Stomach smooth muscle (tissue), 2 donors: ENCODE data around the gene PRICKLE2.

Source experiments
- H3K27ac ChIP-seq: one replicate; pipeline ENCODE4 v1.7.0; 2013; ENCODE audit warnings: mild to moderate bottlenecking, low read length, inconsistent platforms
- H3K27me3 ChIP-seq, 2 donors: one replicate each; pipeline ENCODE4 v1.7.0; 2013; ENCODE audit warnings: low read length in 2 of 2; ENCODE audit not compliant: insufficient read depth in 2 of 2, control insufficient read depth in 1 of 2
- H3K36me3 ChIP-seq, 2 donors: one replicate each; pipeline ENCODE4 v1.7.0; 2013; ENCODE audit warnings: low read length in 2 of 2; ENCODE audit not compliant: control insufficient read depth in 2 of 2, insufficient read depth in 2 of 2
- H3K4me1 ChIP-seq: one replicate; pipeline ENCODE4 v1.7.0; 2013; ENCODE audit warnings: low read length; ENCODE audit not compliant: control insufficient read depth, insufficient read depth
- H3K4me3 ChIP-seq, 2 donors: one replicate each; pipeline ENCODE4 v1.7.0; 2013; ENCODE audit warnings: low read length in 2 of 2
- H3K9ac ChIP-seq, 2 donors: one replicate each; pipeline ENCODE4 v1.7.0; 2013; ENCODE audit warnings: low read length in 2 of 2, mild to moderate bottlenecking in 1 of 2
- H3K9me3 ChIP-seq, 2 donors: one replicate each; pipeline ENCODE4 v1.7.0; 2013; ENCODE audit warnings: low read length in 2 of 2; ENCODE audit not compliant: control insufficient read depth in 2 of 2
- donor health status: healthy.
- donor health status: Pancreatic carcinoma.

The PRICKLE2 gene

GRCh38 chr3:64173563-64173962 lies 51.7 kb downstream of the PRICKLE2 start:
- H3K36me3 ChIP-seq: no peaks in the 10 kb centered on the region
- H3K9me3 ChIP-seq: no peaks in the 10 kb centered on the region
- no peaks in the 10 kb centered on the region for H3K27me3 ChIP-seq
- no peak overlapping the region for H3K9ac ChIP-seq
- no peak overlapping the region for H3K4me3 ChIP-seq
- no peak overlapping the region for H3K27ac ChIP-seq
- peaks cover 2% of the 10 kb centered on the region for H3K4me1 ChIP-seq

DNA sequence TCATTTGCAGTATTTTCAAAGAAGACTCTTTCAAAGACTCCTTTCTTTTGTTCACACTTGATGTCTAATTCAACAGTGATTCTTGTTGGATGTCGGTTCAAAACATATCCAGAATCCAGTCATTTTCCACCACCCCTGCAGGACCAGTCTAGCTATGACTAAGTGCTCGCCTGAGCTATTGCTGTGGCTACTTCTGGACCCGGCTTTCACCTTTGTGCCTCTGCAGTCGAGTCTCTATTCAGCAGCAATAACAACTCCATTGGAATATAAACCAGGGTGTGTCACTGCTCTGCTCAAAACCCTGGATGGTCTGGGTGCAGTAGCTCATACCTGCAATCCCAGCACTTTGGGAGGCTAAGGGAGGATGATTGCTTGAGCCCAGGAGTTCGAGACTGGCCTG lies 55.0 kb downstream of the PRICKLE2 start:
- H3K27ac ChIP-seq: no peak overlapping the region
- H3K27me3 ChIP-seq: no peaks in the 10 kb centered on the region
- H3K36me3 ChIP-seq: peaks cover 2 to 3% of the 10 kb centered on the region in 2 donors
- peaks cover 15% of the 10 kb centered on the region for H3K4me1 ChIP-seq
- H3K4me3 ChIP-seq: no peak overlapping the region
- no peaks in the 10 kb centered on the region for H3K9me3 ChIP-seq
- H3K9ac ChIP-seq: no peak overlapping the region

GRCh38 chr3:64167868-64168267 lies 57.4 kb downstream of the PRICKLE2 start:
- H3K9ac ChIP-seq: no peak overlapping the region
- peaks cover 20% of the 10 kb centered on the region for H3K4me1 ChIP-seq
- H3K4me3 ChIP-seq: no peak overlapping the region
- H3K36me3 ChIP-seq: peaks cover 4% of the 10 kb centered on the region in 2 donors
- no peak overlapping the region for H3K27ac ChIP-seq
- H3K27me3 ChIP-seq: no peaks in the 10 kb centered on the region
- H3K9me3 ChIP-seq: no peaks in the 10 kb centered on the region

DNA sequence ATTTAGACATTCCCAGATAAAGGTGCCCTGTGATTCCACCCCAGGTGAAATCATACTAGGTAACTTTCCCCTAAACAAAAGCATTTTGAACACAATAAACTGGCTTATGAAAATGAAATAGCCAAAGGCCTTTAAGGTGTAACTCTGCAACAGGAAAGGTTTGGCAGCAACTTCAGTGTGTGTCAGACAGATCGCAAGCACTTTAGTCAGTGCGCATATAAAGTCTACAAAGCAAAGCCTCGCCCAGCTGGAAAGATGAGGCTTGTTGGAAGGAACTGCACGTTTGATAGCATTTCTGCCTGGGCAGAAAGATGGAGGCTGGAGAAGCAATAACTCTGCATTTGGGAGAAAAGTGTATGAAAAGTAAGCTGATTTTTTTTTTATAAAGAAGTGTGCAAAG lies 57.9 kb downstream of the PRICKLE2 start:
- Histone ChIP-seq H3K9me3 (no peaks in the 10 kb centered on the region), H3K27me3 (no peaks in the 10 kb centered on the region), H3K4me1 (peaks cover 20% of the 10 kb centered on the region), H3K27ac (no peak overlapping the region), H3K4me3 (no peak overlapping the region), H3K9ac (no peak overlapping the region), H3K36me3 (peaks cover 4 to 5% of the 10 kb centered on the region in 2 donors)

DNA sequence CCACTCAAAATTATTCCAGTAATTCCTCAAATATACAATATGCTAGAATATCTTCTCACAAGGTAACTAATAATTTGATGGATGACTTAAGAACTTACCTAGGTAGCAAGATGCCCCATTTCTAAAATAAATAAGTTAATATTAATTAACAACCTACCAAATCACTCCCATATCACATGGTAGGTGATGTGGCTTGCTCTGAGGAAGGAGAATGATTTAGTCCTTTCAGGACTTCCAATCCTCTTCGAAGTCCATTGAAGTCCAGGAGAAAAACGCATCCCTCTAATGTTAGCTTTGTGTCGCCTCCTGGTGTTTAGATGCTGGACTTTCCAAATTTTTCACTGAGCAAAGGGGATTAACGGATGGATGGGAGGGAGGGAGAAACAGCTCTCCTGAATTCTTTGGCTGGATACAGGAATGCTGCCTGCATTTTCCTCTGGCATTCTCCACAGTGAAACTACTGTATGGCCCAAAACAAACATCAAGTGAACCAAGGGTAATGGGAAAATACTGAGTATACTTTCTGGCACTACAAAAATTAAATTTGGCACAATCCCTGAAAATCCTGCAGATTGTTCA lies 58.6 kb downstream of the PRICKLE2 start:
- Histone ChIP-seq H3K27me3 (no peaks in the 10 kb centered on the region), H3K36me3 (peaks cover 4 to 5% of the 10 kb centered on the region in 2 donors), H3K27ac (no peak overlapping the region), H3K4me3 (no peak overlapping the region), H3K9me3 (no peaks in the 10 kb centered on the region), H3K9ac (no peak overlapping the region), H3K4me1 (peaks cover 20% of the 10 kb centered on the region)

DNA sequence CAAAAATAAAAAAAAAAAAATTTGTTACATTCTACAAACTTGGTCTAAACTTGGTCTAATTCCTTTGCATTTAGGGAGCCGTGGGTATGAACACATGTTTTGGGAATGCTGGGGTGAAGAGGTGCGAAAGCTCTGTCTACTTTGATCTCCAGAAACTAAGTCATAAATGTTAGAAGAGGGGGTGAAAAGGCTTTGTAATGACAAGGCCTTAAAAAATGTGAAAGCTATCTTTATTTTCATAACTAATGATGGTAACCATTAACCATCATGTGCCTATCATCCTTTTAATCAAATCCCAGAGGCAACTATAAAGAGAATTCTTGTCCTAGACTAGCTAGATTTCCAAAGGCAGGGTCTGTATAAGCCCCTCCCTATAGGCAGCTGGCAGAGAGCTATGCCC lies 60.9 kb downstream of the PRICKLE2 start:
- no peak overlapping the region for H3K4me3 ChIP-seq
- no peak overlapping the region for H3K9ac ChIP-seq
- H3K4me1 ChIP-seq: peaks cover 32% of the 10 kb centered on the region
- no peaks in the 10 kb centered on the region for H3K27me3 ChIP-seq
- no peaks in the 10 kb centered on the region for H3K9me3 ChIP-seq
- H3K36me3 ChIP-seq: peaks cover 15 to 16% of the 10 kb centered on the region in 2 donors
- no peak overlapping the region for H3K27ac ChIP-seq

DNA sequence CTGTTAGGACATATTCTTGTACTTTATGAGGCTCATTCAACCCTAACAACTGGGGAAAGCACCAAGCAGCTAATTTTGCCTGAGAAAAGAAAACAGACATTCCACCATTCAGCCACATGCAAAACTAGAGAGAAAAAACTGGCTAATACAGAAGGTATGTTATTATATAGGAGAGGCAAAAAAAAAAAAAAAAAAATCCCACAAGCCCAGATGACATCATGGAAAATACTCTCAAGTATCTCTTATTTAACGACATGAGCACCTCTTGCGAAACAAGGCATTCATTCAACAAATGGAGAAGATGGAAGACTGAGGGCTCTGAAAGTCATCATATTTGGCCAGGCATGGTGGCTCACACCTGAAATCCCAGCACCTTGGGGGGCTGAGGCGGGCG lies 61.5 kb downstream of the PRICKLE2 start:
- Histone ChIP-seq H3K27me3 (no peaks in the 10 kb centered on the region), H3K9me3 (no peaks in the 10 kb centered on the region), H3K27ac (no peak overlapping the region), H3K36me3 (peaks cover 20 to 21% of the 10 kb centered on the region in 2 donors), H3K9ac (no peak overlapping the region), H3K4me3 (no peak overlapping the region), H3K4me1 (peaks cover 36% of the 10 kb centered on the region)

DNA sequence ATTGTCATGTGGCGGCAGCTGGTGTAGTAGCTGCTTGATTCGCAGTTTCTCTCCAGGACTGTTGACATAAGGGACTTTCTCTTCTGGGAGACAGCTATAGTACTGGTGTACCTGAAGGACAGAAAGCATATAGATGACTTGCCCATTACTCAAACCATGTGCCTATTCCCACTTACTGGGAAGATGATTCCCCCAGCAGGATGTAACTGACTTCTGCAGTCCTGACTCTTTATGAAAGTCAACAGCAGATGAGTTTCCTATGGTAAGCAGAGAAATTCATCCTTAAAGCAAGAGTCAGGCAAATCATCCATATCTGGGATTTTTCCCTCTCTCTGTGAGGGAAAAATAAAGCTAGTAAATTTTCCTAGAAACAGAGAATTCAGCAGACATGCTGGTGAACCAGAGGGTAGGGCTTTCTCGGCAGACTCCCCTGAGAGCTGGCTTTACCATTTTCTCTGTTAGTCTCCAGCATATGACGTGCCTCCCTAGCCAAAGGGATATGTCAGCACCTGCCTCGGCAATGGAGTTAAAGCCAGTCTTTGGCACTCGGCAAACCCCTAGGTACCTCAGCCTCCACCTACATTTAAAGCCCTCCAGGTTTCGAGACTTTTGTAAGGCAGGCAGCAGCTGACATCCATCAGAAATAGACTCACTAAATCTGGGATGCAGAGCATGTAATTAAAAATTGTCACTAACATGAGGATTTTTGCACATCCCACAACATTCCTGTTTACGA lies 62.1 kb downstream of the PRICKLE2 start:
- no peak overlapping the region for H3K4me3 ChIP-seq
- no peaks in the 10 kb centered on the region for H3K27me3 ChIP-seq
- H3K27ac ChIP-seq: no peak overlapping the region
- H3K36me3 ChIP-seq: peaks cover 22 to 26% of the 10 kb centered on the region in 2 donors
- H3K9ac ChIP-seq: no peak overlapping the region
- peaks cover 39% of the 10 kb centered on the region for H3K4me1 ChIP-seq
- H3K9me3 ChIP-seq: no peaks in the 10 kb centered on the region

DNA sequence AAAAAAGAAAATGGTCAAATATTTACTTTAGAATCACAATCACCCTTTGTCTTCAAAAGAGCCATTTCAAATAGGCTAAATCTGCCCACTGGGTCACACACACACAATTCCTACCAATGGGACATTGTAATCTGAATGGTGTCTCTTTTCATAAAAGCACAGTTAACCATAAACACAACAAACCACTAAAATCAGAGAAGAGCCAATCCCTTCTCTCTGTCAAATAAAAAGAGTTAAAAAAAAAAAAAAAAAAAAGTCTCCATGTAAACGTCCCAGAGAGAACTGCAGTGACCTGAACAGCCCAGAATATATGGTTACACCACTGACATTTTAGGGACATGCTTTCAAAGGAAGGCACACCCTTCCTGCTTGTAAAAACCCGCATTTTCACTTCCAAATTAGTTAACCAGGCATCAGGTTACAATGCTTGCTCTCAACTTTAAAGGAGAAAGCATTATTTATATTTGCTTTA lies 63.7 kb downstream of the PRICKLE2 start:
- Histone ChIP-seq H3K27ac (no peak overlapping the region), H3K36me3 (peaks cover 35 to 43% of the 10 kb centered on the region in 2 donors)

DNA sequence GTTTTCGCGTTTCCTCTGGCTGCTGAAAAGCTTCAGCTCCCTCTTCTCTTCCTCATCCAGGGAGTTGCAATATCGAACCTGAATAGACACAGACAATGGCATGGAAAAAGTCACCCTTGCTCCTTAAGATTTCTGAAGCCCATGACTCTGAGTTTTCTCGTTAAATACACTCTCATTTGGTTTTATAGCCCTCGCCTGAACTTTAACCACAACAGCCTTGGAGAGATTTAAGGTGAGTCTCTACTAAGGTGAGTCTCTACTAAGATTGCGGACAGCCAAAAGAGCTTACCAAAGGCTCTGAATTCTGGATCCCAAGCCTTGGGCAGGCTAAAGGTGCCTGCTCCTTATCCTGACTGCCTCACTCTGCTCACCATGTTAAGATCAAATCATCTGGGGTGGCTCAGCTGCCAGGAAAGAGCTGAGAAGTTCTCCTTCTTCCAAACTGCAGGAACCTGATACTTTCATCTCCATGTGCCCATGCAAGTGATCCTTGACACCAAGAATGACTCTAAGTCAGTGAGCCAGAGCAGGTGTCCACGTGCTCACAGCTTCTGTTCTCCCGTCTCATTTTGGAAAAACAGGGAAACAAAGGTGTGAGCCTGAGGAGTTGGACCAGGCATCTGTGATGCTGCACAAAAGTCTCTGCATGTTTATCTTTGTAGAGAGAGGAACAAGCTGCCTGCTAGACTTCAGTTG lies 65.1 kb downstream of the PRICKLE2 start:
- no peaks in the 10 kb centered on the region for H3K9me3 ChIP-seq
- H3K4me3 ChIP-seq: no peak overlapping the region
- H3K27ac ChIP-seq: no peak overlapping the region
- H3K36me3 ChIP-seq: peaks cover 43 to 51% of the 10 kb centered on the region in 2 donors
- H3K9ac ChIP-seq: no peak overlapping the region
- peaks cover 34% of the 10 kb centered on the region for H3K4me1 ChIP-seq
- H3K27me3 ChIP-seq: no peaks in the 10 kb centered on the region

More for the DNA sequence above, 63.7 kb downstream of the PRICKLE2 start:
- no peak overlapping the region for H3K9ac ChIP-seq
- no peaks in the 10 kb centered on the region for H3K27me3 ChIP-seq
- H3K4me3 ChIP-seq: no peak overlapping the region
- peaks cover 34% of the 10 kb centered on the region for H3K4me1 ChIP-seq
- H3K9me3 ChIP-seq: no peaks in the 10 kb centered on the region
